DND-41 (cell line): Measurements from ENCODE around the gene EXTL2.
"Not testable (repeated sequence)": the region's sequence is repeated elsewhere in the genome, so short reads cannot be mapped to it uniquely, and the experiment has no call there.

Experiments
- ATAC-seq: fragments of 200-7000 bp; cut with Tn5 transposase; 3 replicates; pipeline ENCODE4 v1.9.1; 2021; ENCODE audit warnings: low read depth; ENCODE audit not compliant: insufficient read depth
- DNase-seq: peaks from one replicate; pipeline ENCODE4 v3.0.0-alpha.2; 2020
- H2AFZ ChIP-seq: 2 replicates; pipeline ENCODE4 v1.6.0; 2012; ENCODE audit warnings: low read depth, low read length
- H3K27ac ChIP-seq: 2 replicates; pipeline ENCODE4 v1.5.1; 2012; ENCODE audit warnings: low read length, inconsistent platforms
- H3K27me3 ChIP-seq: fragments of 200-600 bp; sonication (generic); 2 replicates; pipeline ENCODE4 v1.6.0; 2012; ENCODE audit warnings: low read length, mild to moderate bottlenecking, inconsistent platforms; ENCODE audit not compliant: insufficient read depth, poor library complexity
- H3K36me3 ChIP-seq: 2 replicates; pipeline ENCODE4 v1.5.1; 2012; ENCODE audit warnings: low read length, inconsistent platforms; ENCODE audit not compliant: insufficient read depth
- H3K4me1 ChIP-seq: 2 replicates; pipeline ENCODE4 v1.5.1; 2012; ENCODE audit warnings: mild to moderate bottlenecking, low read length; ENCODE audit not compliant: insufficient read depth
- H3K4me2 ChIP-seq: 2 replicates; pipeline ENCODE4 v1.6.0; 2012; ENCODE audit warnings: mild to moderate bottlenecking, moderate library complexity, low read length, inconsistent platforms; ENCODE audit not compliant: insufficient read depth
- H3K4me3 ChIP-seq, 2 experiments: fragments of 200-600 bp in 1 of 2; shearing (Covaris generic) in 1 of 2; 2 replicates each; pipeline ENCODE4 v1.5.1; 2012 to 2016; ENCODE audit warnings: inconsistent platforms in 2 of 2, low read length in 2 of 2, mild to moderate bottlenecking in 2 of 2, low read depth in 1 of 2, moderate library complexity in 1 of 2
- H3K79me2 ChIP-seq: 2 replicates; pipeline ENCODE4 v1.6.0; 2012; ENCODE audit warnings: low read length, inconsistent platforms; ENCODE audit not compliant: insufficient read depth
- H3K9ac ChIP-seq: 2 replicates; pipeline ENCODE4 v1.6.0; 2012; ENCODE audit warnings: low read depth, mild to moderate bottlenecking, inconsistent platforms, low read length, moderate library complexity
- H3K9me3 ChIP-seq: 2 replicates; pipeline ENCODE4 v1.5.1; 2012; ENCODE audit warnings: low read length, moderate library complexity, mild to moderate bottlenecking, inconsistent platforms; ENCODE audit not compliant: insufficient read depth, severe bottlenecking
- H4K20me1 ChIP-seq: 2 replicates; pipeline ENCODE4 v1.6.0; 2012; ENCODE audit warnings: low read length; ENCODE audit not compliant: insufficient read depth
- CTCF ChIP-seq: IDR thresholded peaks from 2 replicates; pipeline ENCODE4 v1.5.1; 2012; ENCODE audit warnings: borderline replicate concordance, low read length, moderate library complexity, mild to moderate bottlenecking; ENCODE audit not compliant: poor library complexity, severe bottlenecking; ENCODE audit errors: extremely low read depth
- EZH2 ChIP-seq: IDR thresholded peaks from 3 replicates; pipeline ENCODE4 v1.6.1; 2012; ENCODE audit warnings: borderline replicate concordance, low read depth, mild to moderate bottlenecking, moderate library complexity, low read length, inconsistent platforms; ENCODE audit not compliant: severe bottlenecking

The EXTL2 gene

GRCh38 chr1:100941580-100942216, 47.1 kb upstream of the EXTL2 start:
- no peak overlapping the region for H3K27ac ChIP-seq
- no peak for ATAC-seq
- H4K20me1 ChIP-seq: no peaks in the 10 kb centered on the region
- TF ChIP-seq CTCF (no peak), EZH2 (no peak)
- no peaks in the 10 kb centered on the region for H3K9me3 ChIP-seq
- H2AFZ ChIP-seq: no peak overlapping the region
- H3K4me2 ChIP-seq: no peak overlapping the region
- no peak overlapping the region for H3K4me3 ChIP-seq
- H3K36me3 ChIP-seq: peaks cover 58% of the 10 kb centered on the region
- DNase-seq: no peak
- 0 out of 2 replicates have a peak, but pooled peaks cover 3% of the 10 kb centered on the region for H3K79me2 ChIP-seq
- no peak overlapping the region for H3K9ac ChIP-seq
- no peaks in the 10 kb centered on the region for H3K27me3 ChIP-seq
- no peaks in the 10 kb centered on the region for H3K4me1 ChIP-seq

GRCh38 chr1:100941098-100941527, 46.5 kb upstream of the EXTL2 start:
- Histone ChIP-seq H3K4me2 (no peak overlapping the region), H3K4me1 (no peaks in the 10 kb centered on the region), H3K79me2 (0 out of 2 replicates have a peak, but pooled peaks cover 3% of the 10 kb centered on the region), H3K36me3 (peaks cover 64% of the 10 kb centered on the region), H3K9me3 (no peaks in the 10 kb centered on the region), H3K27ac (no peak overlapping the region), H2AFZ (no peak overlapping the region), H3K4me3 (no peak overlapping the region), H3K27me3 (no peaks in the 10 kb centered on the region), H4K20me1 (no peaks in the 10 kb centered on the region), H3K9ac (no peak overlapping the region)
- no peak for DNase-seq
- no peak for TF ChIP-seq CTCF
- TF ChIP-seq EZH2: no peak
- ATAC-seq: no peak

- Histone ChIP-seq H3K36me3 (peaks cover 56% of the 10 kb centered on the region), H2AFZ (no peak overlapping the region)
Observed at GRCh38 chr1:100936194-100936967, 41.7 kb upstream of the EXTL2 start.

GRCh38 chr1:100933555-100933954, 38.9 kb upstream of the EXTL2 start:
- not testable (repeated sequence) for ATAC-seq, H3K9ac ChIP-seq, H3K27me3 ChIP-seq, H4K20me1 ChIP-seq, H3K4me2 ChIP-seq, H3K4me3 ChIP-seq, DNase-seq, H2AFZ ChIP-seq, H3K9me3 ChIP-seq, H3K27ac ChIP-seq, H3K79me2 ChIP-seq
- H3K36me3 ChIP-seq: peaks cover 38% of the 10 kb centered on the region
- H3K4me1 ChIP-seq: peaks cover 15% of the 10 kb centered on the region

More at GRCh38 chr1:100936194-100936967, 41.7 kb upstream of the EXTL2 start:
- Histone ChIP-seq H3K9ac (no peak overlapping the region), H3K4me3 (no peak overlapping the region), H3K27ac (no peak overlapping the region), H3K4me2 (no peak overlapping the region), H3K9me3 (no peaks in the 10 kb centered on the region), H3K4me1 (no peaks in the 10 kb centered on the region), H4K20me1 (no peaks in the 10 kb centered on the region), H3K27me3 (no peaks in the 10 kb centered on the region), H3K79me2 (peaks cover 2% of the 10 kb centered on the region; the same call in 1 of the 2 replicates)
- TF ChIP-seq EZH2: no peak
- TF ChIP-seq CTCF: no peak
- DNase-seq (no peak), ATAC-seq (no peak)
